Neural cell (in vitro differentiated cells): ENCODE results near the gene OTULIN. TPM values are rescaled to one million over a fixed set of nuclear protein-coding genes. Genes with fewer than 3 reads are reported as not detected.

Source experiments
- H2AFZ ChIP-seq: fragments of 200-600, 300-800 bp; sonication (generic), shearing (Covaris generic); 2 replicates; pipeline ENCODE4 v1.6.0; 2014; ENCODE audit warnings: low read depth, mild to moderate bottlenecking, antibody characterized with exemption, low read length, moderate library complexity
- H3F3A ChIP-seq: fragments of 200-600 bp; shearing (Covaris generic); 2 replicates; pipeline ENCODE4 v1.6.1; 2016; ENCODE audit warnings: mild to moderate bottlenecking, moderate library complexity, mixed read lengths, antibody characterized with exemption, low read length; ENCODE audit not compliant: insufficient read depth, poor library complexity, severe bottlenecking
- H3K27ac ChIP-seq: fragments of 200-600, 300-800 bp; sonication (generic), shearing (Covaris generic); 2 replicates; pipeline ENCODE4 v1.5.1; 2014; ENCODE audit warnings: mild to moderate bottlenecking, low read length, moderate library complexity
- H3K27me3 ChIP-seq: fragments of 300-800, 200-600 bp; sonication (generic), shearing (Covaris generic); 2 replicates; pipeline ENCODE4 v1.6.0; 2014; ENCODE audit warnings: mild to moderate bottlenecking, low read depth, low read length, moderate library complexity; ENCODE audit not compliant: insufficient read depth
- H3K36me3 ChIP-seq: fragments of 300-800, 200-600 bp; sonication (generic), shearing (Covaris generic); 2 replicates; pipeline ENCODE4 v1.5.1; 2014; ENCODE audit warnings: mild to moderate bottlenecking, antibody characterized with exemption, low read length, moderate library complexity; ENCODE audit not compliant: insufficient read depth
- H3K4me2 ChIP-seq: fragments of 300-800, 200-600 bp; sonication (generic), shearing (Covaris generic); 2 replicates; pipeline ENCODE4 v1.6.0; 2014; ENCODE audit warnings: mild to moderate bottlenecking, low read length
- H3K4me3 ChIP-seq: fragments of 300-800, 200-600 bp; sonication (generic), shearing (Covaris generic); 2 replicates; pipeline ENCODE4 v1.5.1; 2014; ENCODE audit warnings: mild to moderate bottlenecking, low read length, moderate library complexity
- H3K79me2 ChIP-seq: fragments of 200-600 bp; shearing (Covaris generic); replicated peaks from 2 replicates; pipeline ENCODE4 v1.6.0; 2014; ENCODE audit warnings: mild to moderate bottlenecking, low read length, moderate library complexity; ENCODE audit not compliant: insufficient read depth
- H3K9ac ChIP-seq: fragments of 300-800, 200-600 bp; sonication (generic), shearing (Covaris generic); 2 replicates; pipeline ENCODE4 v1.6.1; 2016; ENCODE audit warnings: mild to moderate bottlenecking, low read length, mixed read lengths
- H3K9me2 ChIP-seq: fragments of 200-600 bp; shearing (Covaris generic); 2 replicates; pipeline ENCODE4 v1.6.1; 2016; ENCODE audit warnings: mild to moderate bottlenecking, low read length, mixed read lengths; ENCODE audit not compliant: insufficient read depth
- H3K9me3 ChIP-seq: fragments of 200-600, 300-800 bp; sonication (generic), shearing (Covaris generic); 2 replicates; pipeline ENCODE4 v1.6.1; 2016; ENCODE audit warnings: mild to moderate bottlenecking, mixed run types, low read length, moderate library complexity, mixed read lengths
- H4K20me1 ChIP-seq: fragments of 200-600 bp; shearing (Covaris generic); 2 replicates; pipeline ENCODE4 v1.6.1; 2016; ENCODE audit warnings: mild to moderate bottlenecking, mixed run types; ENCODE audit not compliant: insufficient read depth
- CTCF ChIP-seq: fragments of 450-650 bp; IDR thresholded peaks from 2 replicates; pipeline ENCODE4 v1.5.1; 2014; ENCODE audit warnings: antibody characterized with exemption, mild to moderate bottlenecking, moderate library complexity; ENCODE audit not compliant: poor library complexity, severe bottlenecking
- EP300 ChIP-seq: fragments of 450-650 bp; conservative IDR thresholded peaks from 2 replicates; pipeline ENCODE4 v1.6.1; 2014; ENCODE audit warnings: antibody characterized with exemption, mild to moderate bottlenecking, moderate library complexity; ENCODE audit not compliant: poor library complexity, severe bottlenecking
- EZH2 ChIP-seq: fragments of 200-600, 300-800 bp; shearing (Covaris generic), sonication (generic); IDR thresholded peaks from 2 replicates; pipeline ENCODE4 v1.6.1; 2014; ENCODE audit warnings: antibody characterized with exemption, low read length, borderline replicate concordance, mild to moderate bottlenecking; ENCODE audit not compliant: insufficient read depth, poor library complexity, severe bottlenecking
- MXI1 ChIP-seq: fragments of 450-650 bp; conservative IDR thresholded peaks from 2 replicates; pipeline ENCODE4 v1.6.1; 2014; ENCODE audit warnings: antibody characterized with exemption, mild to moderate bottlenecking; ENCODE audit not compliant: poor library complexity, severe bottlenecking
- POLR2AphosphoS5 ChIP-seq: IDR thresholded peaks from 2 replicates; pipeline ENCODE4 v1.6.1; 2012
- RAD21 ChIP-seq: fragments of 450-650 bp; conservative IDR thresholded peaks from 2 replicates; pipeline ENCODE4 v1.6.1; 2014; ENCODE audit warnings: antibody characterized with exemption, mild to moderate bottlenecking, moderate library complexity
- REST ChIP-seq: IDR thresholded peaks from 2 replicates; pipeline ENCODE4 v1.6.1; 2012; ENCODE audit warnings: borderline replicate concordance
- SMC3 ChIP-seq: fragments of 450-650 bp; conservative IDR thresholded peaks from 2 replicates; pipeline ENCODE4 v1.6.1; 2014; ENCODE audit warnings: antibody characterized with exemption, mild to moderate bottlenecking, moderate library complexity; ENCODE audit not compliant: poor library complexity
- TAF1 ChIP-seq: IDR thresholded peaks from 2 replicates; pipeline ENCODE4 v1.6.1; 2012; ENCODE audit warnings: low read depth
- polyA plus RNA-seq: library from polyadenylated mRNA; depleted of rRNA; stranded (reverse); fragments of >200 nt; gene quantifications from 2 replicates; pipeline ENCODE4 v1.2.3, GENCODE V29; 2014

OTULIN gene
- polyA plus RNA-seq, 1 donor from 2014 or later = 19.9 TPM

GRCh38 chr5:14683906-14684455 lies 19.5 kb downstream of the OTULIN start:
- Histone ChIP-seq H2AFZ (no peak overlapping the region), H3K79me2 (no peaks in the 10 kb centered on the region), H3F3A (no peaks in the 10 kb centered on the region), H3K27ac (no peak overlapping the region), H3K9me3 (no peaks in the 10 kb centered on the region), H3K4me2 (no peak overlapping the region), H3K9ac (no peak overlapping the region), H3K4me3 (no peak overlapping the region), H3K36me3 (peaks cover 10% of the 10 kb centered on the region), H3K9me2 (no peaks in the 10 kb centered on the region), H3K27me3 (no peaks in the 10 kb centered on the region), H4K20me1 (no peaks in the 10 kb centered on the region)
- TF ChIP-seq EZH2 = no peak
- TF ChIP-seq POLR2AphosphoS5 = no peak
- TF ChIP-seq CTCF = no peak
- TF ChIP-seq TAF1 = no peak
- TF ChIP-seq SMC3 = no peak
- no peak for TF ChIP-seq MXI1
- no peak for TF ChIP-seq RAD21
- no peak for TF ChIP-seq EP300
- no peak for TF ChIP-seq REST

- Histone ChIP-seq H3K79me2 (no peaks in the 10 kb centered on the region), H3K27me3 (no peaks in the 10 kb centered on the region), H4K20me1 (no peaks in the 10 kb centered on the region), H3F3A (no peaks in the 10 kb centered on the region), H3K27ac (no peak overlapping the region), H3K4me2 (no peak overlapping the region), H3K9ac (no peak overlapping the region), H2AFZ (no peak overlapping the region), H3K9me2 (no peaks in the 10 kb centered on the region), H3K9me3 (no peaks in the 10 kb centered on the region), H3K4me3 (no peak overlapping the region), H3K36me3 (peaks cover 7% of the 10 kb centered on the region)
- TF ChIP-seq CTCF = no peak
- TF ChIP-seq REST = no peak
- TF ChIP-seq TAF1 = no peak
- no peak for TF ChIP-seq SMC3
- no peak for TF ChIP-seq EZH2
- no peak for TF ChIP-seq POLR2AphosphoS5
- TF ChIP-seq MXI1 = no peak
- no peak for TF ChIP-seq EP300
- TF ChIP-seq RAD21 = no peak
Observed at GRCh38 chr5:14684757-14685156, 20.2 kb downstream of the OTULIN start.
